H9 (cell line): ENCODE results near the gene ERVFRD-1. TPM values are rescaled to one million over a fixed set of nuclear protein-coding genes. Genes with fewer than 3 reads are reported as not detected.

ENCODE experiments used
- DNase-seq: peaks from one replicate; pipeline ENCODE4 v3.0.0-alpha.2; 2017
- H2AFZ ChIP-seq: one replicate; pipeline ENCODE4 v1.6.1; 2013; ENCODE audit warnings: mild to moderate bottlenecking, low read length, control low read depth, moderate library complexity
- H2AK5ac ChIP-seq: 2 replicates; pipeline ENCODE4 v1.6.1; 2013; ENCODE audit warnings: low read length, control low read depth, mixed read lengths; ENCODE audit not compliant: insufficient read length
- H2BK120ac ChIP-seq: one replicate; pipeline ENCODE4 v1.6.1; 2013; ENCODE audit warnings: low read depth, mild to moderate bottlenecking, low read length, control low read depth, inconsistent platforms; ENCODE audit not compliant: poor library complexity, severe bottlenecking
- H2BK12ac ChIP-seq: 2 replicates; pipeline ENCODE4 v1.6.1; 2013; ENCODE audit warnings: low read length, control low read depth, mixed read lengths, low read depth; ENCODE audit not compliant: insufficient read length
- H2BK15ac ChIP-seq: 2 replicates; pipeline ENCODE4 v1.6.1; 2013; ENCODE audit warnings: low read depth, low read length, control low read depth
- H2BK20ac ChIP-seq: one replicate; pipeline ENCODE4 v1.6.1; 2013; ENCODE audit warnings: low read depth, mild to moderate bottlenecking, low read length, control low read depth, inconsistent platforms; ENCODE audit not compliant: poor library complexity, severe bottlenecking
- H2BK5ac ChIP-seq: 2 replicates; pipeline ENCODE4 v1.6.1; 2013; ENCODE audit warnings: low read length, control low read depth, mixed read lengths; ENCODE audit not compliant: insufficient read length
- H3K14ac ChIP-seq: 2 replicates; pipeline ENCODE4 v1.6.1; 2013; ENCODE audit warnings: low read length, control low read depth; ENCODE audit not compliant: insufficient read depth
- H3K18ac ChIP-seq: 2 replicates; pipeline ENCODE4 v1.6.1; 2013; ENCODE audit warnings: low read depth, mild to moderate bottlenecking, mixed read lengths, low read length, control low read depth; ENCODE audit not compliant: insufficient read length
- H3K23ac ChIP-seq: 2 replicates; pipeline ENCODE4 v1.6.1; 2013; ENCODE audit warnings: low read length, control low read depth, mixed read lengths, low read depth; ENCODE audit not compliant: insufficient read length
- H3K23me2 ChIP-seq: 2 replicates; pipeline ENCODE4 v1.6.1; 2013; ENCODE audit warnings: low read depth, mild to moderate bottlenecking, mixed read lengths, low read length, control low read depth; ENCODE audit not compliant: insufficient read length, poor library complexity, severe bottlenecking
- H3K27ac ChIP-seq: 2 replicates; pipeline ENCODE4 v1.5.1; 2013; ENCODE audit warnings: low read length, control low read depth, mixed read lengths, low read depth; ENCODE audit not compliant: insufficient read length
- H3K27me3 ChIP-seq: 2 replicates; pipeline ENCODE4 v1.6.1; 2013; ENCODE audit warnings: low read length, control low read depth, inconsistent platforms; ENCODE audit not compliant: insufficient read depth
- H3K4ac ChIP-seq: 2 replicates; pipeline ENCODE4 v1.6.1; 2013; ENCODE audit warnings: low read depth, mild to moderate bottlenecking, control low read depth, inconsistent platforms, low read length, moderate library complexity
- H3K4me1 ChIP-seq: 2 replicates; pipeline ENCODE4 v1.6.1; 2013; ENCODE audit warnings: low read length, control low read depth, inconsistent platforms; ENCODE audit not compliant: insufficient read depth
- H3K4me2 ChIP-seq: 2 replicates; pipeline ENCODE4 v1.6.1; 2013; ENCODE audit warnings: low read length, control low read depth, mixed read lengths; ENCODE audit not compliant: insufficient read length, insufficient read depth
- H3K56ac ChIP-seq: 2 replicates; pipeline ENCODE4 v1.6.1; 2013; ENCODE audit warnings: low read depth, mild to moderate bottlenecking, mixed read lengths, low read length, control low read depth; ENCODE audit not compliant: insufficient read length
- H3K79me1 ChIP-seq: 2 replicates; pipeline ENCODE4 v1.6.1; 2013; ENCODE audit warnings: low read depth, mild to moderate bottlenecking, moderate library complexity, low read length, control low read depth, inconsistent platforms; ENCODE audit not compliant: insufficient read depth, poor library complexity, severe bottlenecking
- H3K79me2 ChIP-seq: 2 replicates; pipeline ENCODE4 v1.6.1; 2013; ENCODE audit warnings: low read length, control low read depth, inconsistent platforms; ENCODE audit not compliant: insufficient read depth
- H3K9ac ChIP-seq: 2 replicates; pipeline ENCODE4 v1.6.1; 2013; ENCODE audit warnings: low read length, control low read depth, mixed read lengths; ENCODE audit not compliant: insufficient read length; ENCODE audit errors: extremely low read depth
- H3K9me3 ChIP-seq: one replicate; pipeline ENCODE4 v1.6.1; 2013; ENCODE audit warnings: low read depth, low read length, inconsistent platforms; ENCODE audit not compliant: control insufficient read depth
- H3T11ph ChIP-seq: one replicate; pipeline ENCODE4 v1.6.1; 2013; ENCODE audit warnings: mild to moderate bottlenecking, low read length, control low read depth, inconsistent platforms
- H4K20me1 ChIP-seq: one replicate; pipeline ENCODE4 v1.6.1; 2013; ENCODE audit not compliant: control insufficient read depth, insufficient read length, insufficient read depth
- H4K5ac ChIP-seq: 2 replicates; pipeline ENCODE4 v1.6.1; 2013; ENCODE audit warnings: low read depth, mild to moderate bottlenecking, mixed read lengths, low read length, control low read depth; ENCODE audit not compliant: insufficient read length
- H4K8ac ChIP-seq: replicated peaks from 2 replicates; pipeline ENCODE4 v1.6.1; 2013; ENCODE audit warnings: low read length, control low read depth, mixed read lengths, low read depth; ENCODE audit not compliant: insufficient read length
- H4K91ac ChIP-seq: 2 replicates; pipeline ENCODE4 v1.6.1; 2013; ENCODE audit warnings: low read depth, mild to moderate bottlenecking, moderate library complexity, mixed read lengths, low read length, control low read depth; ENCODE audit not compliant: insufficient read length
- H3K27ac Mint-ChIP-seq, 3 experiments: 2 replicates in 2 of 3; 3 replicates in 1 of 3; pipeline ENCODE4 v1.8.0; 2020 to 2021; ENCODE audit warnings: mixed read lengths in 3 of 3, mild to moderate bottlenecking in 1 of 3, moderate library complexity in 1 of 3
- H3K27me3 Mint-ChIP-seq: 2 replicates; pipeline ENCODE4 v1.8.0; 2021; ENCODE audit warnings: low read depth, mild to moderate bottlenecking, moderate library complexity, mixed read lengths
- H3K36me3 Mint-ChIP-seq, 3 experiments: 2 replicates in 2 of 3; 3 replicates in 1 of 3; pipeline ENCODE4 v1.8.0; 2020 to 2021; ENCODE audit warnings: low read depth in 3 of 3, mixed read lengths in 3 of 3; ENCODE audit not compliant: insufficient read depth in 1 of 3
- H3K4me1 Mint-ChIP-seq, 2 experiments: 2 replicates each; pipeline ENCODE4 v1.8.0; 2020; ENCODE audit warnings: mixed read lengths in 2 of 2
- H3K4me3 Mint-ChIP-seq, 2 experiments: 2 replicates in 1 of 2; 3 replicates in 1 of 2; pipeline ENCODE4 v1.8.0; 2020 to 2021; ENCODE audit warnings: mild to moderate bottlenecking in 2 of 2, mixed read lengths in 2 of 2, moderate library complexity in 1 of 2
- H3K9me3 Mint-ChIP-seq, 2 experiments: 2 replicates in 1 of 2; 3 replicates in 1 of 2; pipeline ENCODE4 v1.8.0; 2020; ENCODE audit warnings: mild to moderate bottlenecking in 2 of 2, mixed read lengths in 2 of 2, moderate library complexity in 1 of 2
- WGBS: extraction: QIAGEN DNeasy Blood & Tissue Kit; methylation state at CpG from one replicate; pipeline ENCODE4 v1.1.7; 2013; ENCODE audit warnings: missing lambda C conversion rate, low lambda C conversion rate, mixed read lengths; ENCODE audit not compliant: insufficient read length; ENCODE audit errors: extremely low coverage; 5-methylcytosine and 5-hydroxymethylcytosine counted together
- total RNA-seq: library from RNA; stranded (reverse); gene quantifications from 2 replicates; pipeline ENCODE4 v1.2.1, GENCODE V29; 2021
- TF ChIP-seq, protein P1 (sequence below): fragments of 200-600 bp; sonication (generic); conservative IDR thresholded peaks from 3 replicates; pipeline ENCODE4 v1.8.0; 2021; ENCODE audit warnings: antibody characterized with exemption, mild to moderate bottlenecking

Gene ERVFRD-1
- total RNA-seq, 1 experiment from 2014 or later, result not detected

DNA sequence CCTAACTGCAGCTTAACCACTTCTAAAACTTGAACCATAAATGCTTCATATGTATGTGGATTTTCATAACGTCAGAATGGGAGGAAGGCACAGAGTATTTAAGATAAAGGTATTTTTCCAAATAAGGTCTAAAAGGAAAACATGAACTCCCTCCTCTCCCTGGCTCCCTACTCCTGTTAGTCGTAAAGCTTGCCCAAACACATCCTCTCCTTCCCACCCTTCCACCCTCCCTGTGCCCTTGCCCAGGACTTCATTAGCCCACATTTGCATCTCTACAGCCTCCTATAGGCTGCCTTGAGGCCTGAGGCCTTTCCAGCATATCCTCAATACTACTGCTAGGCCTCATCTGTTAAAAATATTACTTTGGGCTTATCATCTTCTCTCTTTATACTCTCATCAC is 35.0 kb downstream of the ERVFRD-1 start:
- no peak overlapping the region for H3T11ph ChIP-seq
- no peak overlapping the region for H3K27ac ChIP-seq
- no peaks in the 10 kb centered on the region for H3K23me2 ChIP-seq
- H4K20me1 ChIP-seq, result no peaks in the 10 kb centered on the region
- H3K79me1 ChIP-seq, result no peaks in the 10 kb centered on the region
- no peak overlapping the region for H2BK120ac ChIP-seq
- H3K27me3 ChIP-seq, result no peaks in the 10 kb centered on the region
- H4K8ac ChIP-seq, result no peak overlapping the region
- no peak overlapping the region for H2AK5ac ChIP-seq
- peak; percentile 52 for DNase-seq
- H3K56ac ChIP-seq, result no peak overlapping the region
- no peak overlapping the region for H3K18ac ChIP-seq
- Mint-ChIP-seq H3K27ac (no peak overlapping the region), H3K4me3 (no peak overlapping the region), H3K27me3 (no peaks in the 10 kb centered on the region), H3K9me3 (no peaks in the 10 kb centered on the region; a peak in 1 of 5 replicates), H3K36me3 (no peaks in the 10 kb centered on the region), H3K4me1 (peaks cover 16% of the 10 kb centered on the region in 2 experiments)
- no peak overlapping the region for H3K4me2 ChIP-seq
- no peaks in the 10 kb centered on the region; the same call in 1 of the 2 replicates for H3K4me1 ChIP-seq
- H2BK12ac ChIP-seq, result no peak overlapping the region
- no peak overlapping the region for H2AFZ ChIP-seq
- no peak overlapping the region for H4K5ac ChIP-seq
- H3K14ac ChIP-seq, result no peak overlapping the region
- no peak overlapping the region for H3K9ac ChIP-seq
- H3K9me3 ChIP-seq, result no peaks in the 10 kb centered on the region
- H3K4ac ChIP-seq, result no peak overlapping the region
- no peak overlapping the region for H2BK20ac ChIP-seq
- no peak overlapping the region for H4K91ac ChIP-seq
- TF ChIP-seq, protein P1, sequence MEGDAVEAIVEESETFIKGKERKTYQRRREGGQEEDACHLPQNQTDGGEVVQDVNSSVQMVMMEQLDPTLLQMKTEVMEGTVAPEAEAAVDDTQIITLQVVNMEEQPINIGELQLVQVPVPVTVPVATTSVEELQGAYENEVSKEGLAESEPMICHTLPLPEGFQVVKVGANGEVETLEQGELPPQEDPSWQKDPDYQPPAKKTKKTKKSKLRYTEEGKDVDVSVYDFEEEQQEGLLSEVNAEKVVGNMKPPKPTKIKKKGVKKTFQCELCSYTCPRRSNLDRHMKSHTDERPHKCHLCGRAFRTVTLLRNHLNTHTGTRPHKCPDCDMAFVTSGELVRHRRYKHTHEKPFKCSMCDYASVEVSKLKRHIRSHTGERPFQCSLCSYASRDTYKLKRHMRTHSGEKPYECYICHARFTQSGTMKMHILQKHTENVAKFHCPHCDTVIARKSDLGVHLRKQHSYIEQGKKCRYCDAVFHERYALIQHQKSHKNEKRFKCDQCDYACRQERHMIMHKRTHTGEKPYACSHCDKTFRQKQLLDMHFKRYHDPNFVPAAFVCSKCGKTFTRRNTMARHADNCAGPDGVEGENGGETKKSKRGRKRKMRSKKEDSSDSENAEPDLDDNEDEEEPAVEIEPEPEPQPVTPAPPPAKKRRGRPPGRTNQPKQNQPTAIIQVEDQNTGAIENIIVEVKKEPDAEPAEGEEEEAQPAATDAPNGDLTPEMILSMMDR, result no peak
- H2BK5ac ChIP-seq, result no peak overlapping the region
- no peak overlapping the region for H3K23ac ChIP-seq
- H3K79me2 ChIP-seq, result no peaks in the 10 kb centered on the region
- no CpG with 5 or more reads among the region's 2 CpGs for WGBS
- no peak overlapping the region for H2BK15ac ChIP-seq
